HL-60 (cell line): Measurements from ENCODE around the gene VIPR2.
"Not testable (repeated sequence)": the region's sequence is repeated elsewhere in the genome, so short reads cannot be mapped to it uniquely, and the experiment has no call there.

Experiments used
- POLR2AphosphoS5 ChIP-seq: IDR thresholded peaks from 2 replicates; pipeline ENCODE4 v1.6.1; 2012; ENCODE audit warnings: low read depth
- TF ChIP-seq, protein P1 (sequence below): IDR thresholded peaks from one replicate; pipeline ENCODE4 v1.5.1; 2011; ENCODE audit warnings: low read length, control low read depth, inconsistent platforms; ENCODE audit not compliant: insufficient read depth

DNA sequence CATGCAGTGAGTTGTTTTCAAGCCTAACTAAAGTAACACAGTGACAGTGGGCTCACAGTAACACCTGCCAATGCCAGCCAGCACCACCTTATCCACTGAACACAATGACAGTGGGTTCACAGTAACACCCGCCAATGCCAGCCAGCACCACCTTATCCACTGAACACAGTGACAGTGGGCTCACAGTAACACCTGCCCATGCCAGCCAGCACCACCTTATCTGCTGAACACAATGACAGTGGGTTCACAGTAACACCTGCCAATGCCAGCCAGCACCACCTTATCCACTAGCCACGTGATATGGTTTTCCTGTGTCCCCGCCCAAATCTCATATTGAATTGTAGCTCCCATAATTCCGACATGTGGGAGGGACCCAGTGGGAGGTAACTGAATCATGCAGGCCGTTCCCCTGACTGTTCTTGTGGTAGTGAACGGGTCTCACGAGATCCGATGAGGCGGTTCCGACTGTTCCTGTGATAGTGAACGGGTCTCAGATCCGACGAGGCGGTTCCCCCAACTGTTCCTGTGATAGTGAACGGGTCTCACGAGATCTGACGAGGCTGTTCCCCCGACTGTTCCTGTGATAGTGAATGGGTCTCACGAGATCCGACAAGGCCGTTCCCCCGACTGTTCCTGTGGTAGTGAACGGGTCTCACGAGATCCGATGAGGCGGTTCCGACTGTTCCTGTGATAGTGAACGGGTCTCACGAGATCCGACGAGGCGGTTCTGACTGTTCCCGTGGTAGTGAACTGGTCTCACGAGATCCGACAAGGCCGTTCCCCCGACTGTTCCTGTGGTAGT lies 44.2 kb downstream of the VIPR2 start:
- not testable (repeated sequence) for TF ChIP-seq POLR2AphosphoS5
- TF ChIP-seq, protein P1, sequence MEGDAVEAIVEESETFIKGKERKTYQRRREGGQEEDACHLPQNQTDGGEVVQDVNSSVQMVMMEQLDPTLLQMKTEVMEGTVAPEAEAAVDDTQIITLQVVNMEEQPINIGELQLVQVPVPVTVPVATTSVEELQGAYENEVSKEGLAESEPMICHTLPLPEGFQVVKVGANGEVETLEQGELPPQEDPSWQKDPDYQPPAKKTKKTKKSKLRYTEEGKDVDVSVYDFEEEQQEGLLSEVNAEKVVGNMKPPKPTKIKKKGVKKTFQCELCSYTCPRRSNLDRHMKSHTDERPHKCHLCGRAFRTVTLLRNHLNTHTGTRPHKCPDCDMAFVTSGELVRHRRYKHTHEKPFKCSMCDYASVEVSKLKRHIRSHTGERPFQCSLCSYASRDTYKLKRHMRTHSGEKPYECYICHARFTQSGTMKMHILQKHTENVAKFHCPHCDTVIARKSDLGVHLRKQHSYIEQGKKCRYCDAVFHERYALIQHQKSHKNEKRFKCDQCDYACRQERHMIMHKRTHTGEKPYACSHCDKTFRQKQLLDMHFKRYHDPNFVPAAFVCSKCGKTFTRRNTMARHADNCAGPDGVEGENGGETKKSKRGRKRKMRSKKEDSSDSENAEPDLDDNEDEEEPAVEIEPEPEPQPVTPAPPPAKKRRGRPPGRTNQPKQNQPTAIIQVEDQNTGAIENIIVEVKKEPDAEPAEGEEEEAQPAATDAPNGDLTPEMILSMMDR: not testable (repeated sequence)
